Brain microvascular endothelial cell (primary cell): Measurements from ENCODE around the gene SH3GL1.

Experiments
- DNase-seq: peaks from one replicate; pipeline ENCODE4 v3.0.0-alpha.2; 2020
- H3K27ac ChIP-seq: fragments of 250-450 bp; sonication (Bioruptor Pico); 2 replicates; pipeline ENCODE4 v1.5.1; 2020; ENCODE audit warnings: mild to moderate bottlenecking, moderate library complexity
- H3K27me3 ChIP-seq: fragments of 250-450 bp; sonication (Bioruptor Pico); replicated peaks from 2 replicates; pipeline ENCODE4 v1.5.1; 2020; ENCODE audit warnings: mild to moderate bottlenecking
- H3K36me3 ChIP-seq: fragments of 250-450 bp; sonication (Bioruptor Pico); replicated peaks from 2 replicates; pipeline ENCODE4 v1.5.1; 2020; ENCODE audit warnings: mild to moderate bottlenecking
- H3K4me3 ChIP-seq: 2 replicates; pipeline ENCODE4 v1.5.1; 2011; ENCODE audit warnings: low read depth, mild to moderate bottlenecking, control low read depth, low read length, moderate library complexity
- in situ Hi-C: cut with HindIII; loops from 2 replicates; pipeline ENCODE4 v1.10.0; 2017; ENCODE audit warnings: low sequenced_read_pairs, low pct_ligation_motif_present
- TF ChIP-seq, protein P1 (sequence below): IDR thresholded peaks from 2 replicates; pipeline ENCODE4 v1.5.1; 2011; ENCODE audit warnings: low read depth, mild to moderate bottlenecking, moderate library complexity, low read length, control low read depth, inconsistent platforms; ENCODE audit errors: missing control alignments

Gene SH3GL1

DNA sequence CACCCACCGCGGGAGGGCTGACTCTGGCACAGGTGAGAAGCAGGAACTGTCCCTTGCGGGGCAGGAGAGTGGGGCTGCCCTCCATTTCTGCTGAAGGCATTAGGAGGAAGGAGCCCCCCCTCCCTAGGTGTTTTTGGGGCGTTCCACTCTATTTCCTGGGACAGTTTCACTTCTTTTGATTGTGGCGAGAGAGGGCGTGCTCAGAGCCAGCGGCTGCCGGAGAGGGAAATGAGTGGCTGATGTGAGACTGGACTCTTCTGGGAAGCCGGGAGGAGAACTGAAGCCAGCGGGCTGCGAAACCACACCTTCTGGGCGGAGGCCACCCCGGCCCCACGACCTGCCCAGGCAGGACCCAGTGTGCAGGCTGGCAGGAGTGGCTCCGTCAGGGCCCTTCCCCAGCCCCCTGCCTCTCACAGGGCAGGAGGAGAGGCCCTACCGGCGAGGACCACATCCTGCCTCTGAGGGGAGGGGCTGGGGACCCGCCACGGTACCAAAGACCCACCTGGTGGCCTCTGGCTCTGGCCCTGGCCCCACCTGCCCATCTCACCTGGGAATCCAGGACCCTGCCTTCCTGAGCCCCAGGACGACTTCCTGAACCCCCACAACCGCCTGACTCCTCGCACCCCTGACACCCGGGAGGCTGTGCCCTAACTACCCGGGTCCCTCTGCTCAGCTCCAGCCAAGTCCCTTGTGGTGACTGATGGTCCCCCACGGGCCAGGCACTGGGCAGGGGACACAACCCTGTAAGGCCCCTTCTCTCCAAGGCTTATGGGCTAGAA is 31.0 kb downstream of the SH3GL1 start:
- no peaks in the 10 kb centered on the region for H3K27me3 ChIP-seq
- in situ Hi-C loops = no loop called here
- TF ChIP-seq, protein P1, sequence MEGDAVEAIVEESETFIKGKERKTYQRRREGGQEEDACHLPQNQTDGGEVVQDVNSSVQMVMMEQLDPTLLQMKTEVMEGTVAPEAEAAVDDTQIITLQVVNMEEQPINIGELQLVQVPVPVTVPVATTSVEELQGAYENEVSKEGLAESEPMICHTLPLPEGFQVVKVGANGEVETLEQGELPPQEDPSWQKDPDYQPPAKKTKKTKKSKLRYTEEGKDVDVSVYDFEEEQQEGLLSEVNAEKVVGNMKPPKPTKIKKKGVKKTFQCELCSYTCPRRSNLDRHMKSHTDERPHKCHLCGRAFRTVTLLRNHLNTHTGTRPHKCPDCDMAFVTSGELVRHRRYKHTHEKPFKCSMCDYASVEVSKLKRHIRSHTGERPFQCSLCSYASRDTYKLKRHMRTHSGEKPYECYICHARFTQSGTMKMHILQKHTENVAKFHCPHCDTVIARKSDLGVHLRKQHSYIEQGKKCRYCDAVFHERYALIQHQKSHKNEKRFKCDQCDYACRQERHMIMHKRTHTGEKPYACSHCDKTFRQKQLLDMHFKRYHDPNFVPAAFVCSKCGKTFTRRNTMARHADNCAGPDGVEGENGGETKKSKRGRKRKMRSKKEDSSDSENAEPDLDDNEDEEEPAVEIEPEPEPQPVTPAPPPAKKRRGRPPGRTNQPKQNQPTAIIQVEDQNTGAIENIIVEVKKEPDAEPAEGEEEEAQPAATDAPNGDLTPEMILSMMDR = no peak
- peaks cover 32% of the 10 kb centered on the region for H3K36me3 ChIP-seq
- DNase-seq = no peak
- no peak overlapping the region for H3K4me3 ChIP-seq
- no peak overlapping the region for H3K27ac ChIP-seq

DNA sequence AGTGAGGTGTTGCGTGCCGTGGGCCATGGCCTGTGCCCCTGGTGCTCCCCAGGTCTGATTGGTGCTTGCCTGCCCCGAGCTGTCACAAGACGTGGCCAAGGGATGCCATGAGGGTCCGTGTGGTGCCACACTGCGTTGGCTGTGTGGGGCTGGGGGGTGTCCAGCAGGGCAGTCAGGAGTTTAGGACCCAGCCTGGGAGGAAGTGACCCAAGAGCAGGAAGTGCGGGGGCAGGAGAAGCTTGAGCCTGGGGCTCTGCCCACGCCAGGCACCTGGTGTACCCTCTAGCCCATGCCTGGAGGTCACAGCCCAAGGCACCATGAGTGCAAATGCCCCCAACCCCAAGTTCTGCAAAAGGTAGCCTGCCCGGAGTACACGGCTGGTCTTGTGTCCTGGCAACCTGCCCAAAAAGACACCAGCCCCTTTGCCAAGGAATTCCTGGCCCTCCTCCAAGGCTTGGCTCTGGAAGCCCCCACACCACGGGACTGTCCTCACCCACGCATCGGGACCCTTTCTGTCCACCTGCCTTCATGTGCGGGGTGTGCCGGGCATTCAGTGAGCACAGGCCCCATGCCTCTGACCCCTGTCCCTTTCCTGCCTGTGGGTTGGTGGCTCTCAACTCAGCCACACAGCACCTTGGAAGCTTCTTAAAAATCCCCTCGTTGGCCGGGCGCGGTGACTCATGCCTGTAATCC is 32.1 kb downstream of the SH3GL1 start:
- TF ChIP-seq, protein P1 = no peak
- H3K36me3 ChIP-seq = peaks cover 42% of the 10 kb centered on the region

DNA sequence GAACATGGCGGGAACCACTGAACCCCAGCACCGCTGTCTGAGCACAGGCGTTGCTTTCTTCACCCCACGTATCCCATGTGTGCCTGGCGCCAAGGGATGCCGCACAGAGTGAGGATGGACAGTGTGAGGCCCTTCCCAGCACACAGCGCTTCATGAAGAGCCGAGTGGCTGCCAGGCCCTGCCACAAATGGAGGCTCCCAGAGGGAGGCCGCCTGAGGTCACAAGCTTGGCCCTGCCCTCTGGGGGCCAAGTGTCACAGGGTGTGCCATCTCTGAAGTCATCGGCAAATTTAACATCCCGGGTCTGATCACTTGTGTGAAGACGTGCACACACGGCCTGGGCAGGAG is 32.6 kb downstream of the SH3GL1 start:
- Histone ChIP-seq H3K4me3 (no peak overlapping the region), H3K27ac (no peak overlapping the region), H3K27me3 (no peaks in the 10 kb centered on the region), H3K36me3 (peaks cover 48% of the 10 kb centered on the region)
- no peak for DNase-seq
- TF ChIP-seq, protein P1 = no peak
- in situ Hi-C loops = no loop called here

More for the DNA sequence above, 32.1 kb downstream of the SH3GL1 start:
- in situ Hi-C loops = no loop called here
- DNase-seq = no peak
- H3K27ac ChIP-seq = no peak overlapping the region
- H3K4me3 ChIP-seq = no peak overlapping the region
- no peaks in the 10 kb centered on the region for H3K27me3 ChIP-seq

DNA sequence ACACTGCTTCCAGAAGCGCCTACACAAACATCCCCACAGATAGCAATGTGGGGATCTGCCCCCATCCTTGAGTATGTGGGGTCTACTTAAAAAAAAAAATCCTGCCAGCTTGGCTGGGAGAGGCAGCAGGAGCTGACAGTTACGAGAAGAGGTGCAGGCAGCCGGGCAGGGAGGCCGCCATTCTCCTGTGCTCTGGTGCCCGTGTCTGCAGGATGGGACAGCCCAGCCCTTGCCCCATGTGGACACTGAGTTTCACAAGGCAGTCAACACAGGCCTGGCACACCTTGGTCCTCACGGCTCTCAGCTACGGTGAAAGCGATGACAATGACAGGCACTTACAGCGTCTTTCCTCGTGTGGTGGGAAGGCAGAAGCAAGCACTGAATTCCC is 33.0 kb downstream of the SH3GL1 start:
- in situ Hi-C loops = no loop called here
- Histone ChIP-seq H3K27me3 (no peaks in the 10 kb centered on the region), H3K4me3 (no peak overlapping the region), H3K36me3 (peaks cover 52% of the 10 kb centered on the region), H3K27ac (no peak overlapping the region)
- TF ChIP-seq, protein P1 = no peak
- no peak for DNase-seq

DNA sequence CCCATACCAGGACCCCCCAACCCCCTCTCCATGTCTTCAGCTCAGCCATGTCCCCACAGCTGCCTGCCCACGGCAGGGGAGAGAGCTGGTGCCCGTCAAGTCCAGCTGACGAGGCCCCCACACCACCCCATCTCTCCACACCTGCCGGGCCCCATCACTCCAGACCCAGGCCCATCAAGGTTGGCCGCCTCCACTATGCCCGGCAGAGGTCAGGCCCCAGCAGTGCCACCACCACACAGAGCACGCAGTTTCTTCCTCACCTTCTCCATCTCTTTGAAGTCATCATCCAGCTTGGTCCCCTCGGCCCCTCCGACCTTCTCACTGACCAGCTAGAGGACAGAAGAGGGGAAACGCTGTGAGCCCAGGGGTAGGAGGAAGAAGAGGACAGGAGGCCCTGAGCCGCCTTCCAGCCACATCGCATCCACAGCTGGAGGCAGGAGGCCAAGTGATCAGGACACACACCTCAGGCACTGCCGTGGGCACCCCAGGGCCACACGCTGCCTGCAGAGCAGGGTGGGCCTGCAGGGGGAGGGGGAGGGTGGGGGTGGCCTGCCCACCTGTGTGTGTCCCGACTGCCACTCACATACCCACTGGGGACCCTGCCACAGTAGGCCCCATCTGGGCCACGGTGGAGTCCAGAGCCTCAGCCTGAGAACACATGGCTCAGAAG is 33.5 kb downstream of the SH3GL1 start:
- Histone ChIP-seq H3K36me3 (peaks cover 57% of the 10 kb centered on the region), H3K4me3 (no peak overlapping the region)

More for the DNA sequence above, 33.5 kb downstream of the SH3GL1 start:
- DNase-seq = no peak
- in situ Hi-C loops = no loop called here
- H3K27me3 ChIP-seq = no peaks in the 10 kb centered on the region
- TF ChIP-seq, protein P1 = no peak
- H3K27ac ChIP-seq = no peak overlapping the region
